ENCODE data around the gene TIMP3. TPM values are rescaled to one million over a fixed set of nuclear protein-coding genes. Genes with fewer than 3 reads are reported as not detected.
A peak's percentile ranks its signal among the peaks of the same experiment; 100 is the strongest.

TIMP3 gene
- total RNA-seq, 1 experiment from 2014 or later, result 0.87 TPM

DNA sequence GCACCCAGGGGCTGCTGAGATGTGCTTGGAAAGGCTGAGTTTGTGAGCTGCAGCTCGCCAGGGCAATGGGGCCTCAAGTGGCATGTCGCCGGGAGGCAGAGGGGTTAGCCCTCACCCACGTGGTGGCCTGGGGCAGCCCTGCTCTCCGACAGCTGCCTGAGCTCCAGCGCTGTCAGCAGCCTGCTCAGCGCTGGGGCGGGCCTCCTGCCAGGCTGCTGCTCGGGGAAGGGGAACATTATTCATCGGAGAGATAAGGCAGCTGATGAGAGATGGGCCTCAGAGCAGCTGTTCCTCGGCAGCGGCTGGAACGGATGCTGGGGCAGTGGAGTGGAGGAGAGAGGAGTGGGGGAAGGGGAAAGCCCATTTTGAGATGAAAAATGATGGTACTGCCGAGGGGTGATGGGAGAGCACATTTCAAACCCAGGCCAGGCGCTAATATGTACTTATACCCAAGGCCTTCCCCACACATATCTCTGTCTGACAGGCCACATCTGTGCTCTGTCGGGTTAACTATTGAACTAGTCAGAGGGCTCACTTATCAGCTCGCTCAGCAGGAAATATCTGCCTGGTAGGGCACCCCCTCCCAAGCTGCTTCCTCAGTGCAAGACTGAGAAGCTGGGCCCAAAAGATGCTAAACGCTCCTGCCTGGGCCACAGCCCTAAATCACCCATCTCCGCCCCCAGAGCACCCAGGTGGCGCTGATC is 79.5 kb downstream of the TIMP3 start:
- Histone ChIP-seq H3K23ac (ENCODE audit: insufficient read length, low read depth, low read length) (no peak overlapping the region), H2AFZ (ENCODE audit: low read length) (no peak overlapping the region), H4K5ac (ENCODE audit: insufficient read length, low read depth, low read length) (no peak overlapping the region), H3K79me1 (ENCODE audit: insufficient read depth, low read depth, low read length, poor library complexity, severe bottlenecking) (no peaks in the 10 kb centered on the region), H3K79me2 (ENCODE audit: insufficient read depth, low read length) (no peaks in the 10 kb centered on the region), H3K56ac (ENCODE audit: insufficient read length, low read depth, low read length) (no peak overlapping the region), H3T11ph (ENCODE audit: low read length) (no peak overlapping the region), H3K4me1 (ENCODE audit: insufficient read depth, low read length) (no peaks in the 10 kb centered on the region), H2BK120ac (ENCODE audit: low read depth, low read length, poor library complexity, severe bottlenecking) (no peak overlapping the region), H3K4ac (ENCODE audit: low read depth, low read length) (no peak overlapping the region), H3K27me3 (ENCODE audit: insufficient read depth, low read length) (no peaks in the 10 kb centered on the region), H4K20me1 (ENCODE audit: control insufficient read depth, insufficient read depth, insufficient read length) (no peaks in the 10 kb centered on the region), H2BK5ac (ENCODE audit: insufficient read length, low read length) (no peak overlapping the region), H4K91ac (ENCODE audit: insufficient read length, low read depth, low read length) (no peak overlapping the region), H3K14ac (ENCODE audit: insufficient read depth, low read length) (no peak overlapping the region), H3K4me2 (ENCODE audit: insufficient read depth, insufficient read length, low read length) (no peak overlapping the region), H3K9me3 (ENCODE audit: control insufficient read depth, low read depth, low read length) (no peaks in the 10 kb centered on the region), H2BK12ac (ENCODE audit: insufficient read length, low read depth, low read length) (no peak overlapping the region), H4K8ac (replicated peaks; ENCODE audit: insufficient read length, low read depth, low read length) (no peak overlapping the region), H2AK5ac (ENCODE audit: insufficient read length, low read length) (no peak overlapping the region), H3K23me2 (ENCODE audit: insufficient read length, low read depth, low read length, poor library complexity, severe bottlenecking) (no peaks in the 10 kb centered on the region), H3K18ac (ENCODE audit: insufficient read length, low read depth, low read length) (no peak overlapping the region), H3K9ac (ENCODE audit: extremely low read depth, insufficient read length, low read length) (no peak overlapping the region), H2BK15ac (ENCODE audit: low read depth, low read length) (no peak overlapping the region), H2BK20ac (ENCODE audit: low read depth, low read length, poor library complexity, severe bottlenecking) (no peak overlapping the region), H3K27ac (ENCODE audit: insufficient read length, low read depth, low read length) (no peak overlapping the region)
- H3K4me3 Mint-ChIP-seq, result no peak overlapping the region; a peak in 1 of 5 replicates
- WGBS (ENCODE audit: extremely low coverage, insufficient read length, low lambda C conversion rate), result no CpG with 5 or more reads among the region's 20 CpGs
- DNase-seq, result no peak
- H3K27me3 Mint-ChIP-seq (ENCODE audit: low read depth), result no peaks in the 10 kb centered on the region
- peak overlapping the region in 2 of 3 experiments; percentile 55 to 83; a peak in 1 of 7 replicates for H3K27ac Mint-ChIP-seq
- H3K9me3 Mint-ChIP-seq, result no peaks in the 10 kb centered on the region
- peaks cover 2 to 11% of the 10 kb centered on the region in 2 experiments; a peak in 3 of 4 replicates for H3K4me1 Mint-ChIP-seq
- TF ChIP-seq, protein P1, sequence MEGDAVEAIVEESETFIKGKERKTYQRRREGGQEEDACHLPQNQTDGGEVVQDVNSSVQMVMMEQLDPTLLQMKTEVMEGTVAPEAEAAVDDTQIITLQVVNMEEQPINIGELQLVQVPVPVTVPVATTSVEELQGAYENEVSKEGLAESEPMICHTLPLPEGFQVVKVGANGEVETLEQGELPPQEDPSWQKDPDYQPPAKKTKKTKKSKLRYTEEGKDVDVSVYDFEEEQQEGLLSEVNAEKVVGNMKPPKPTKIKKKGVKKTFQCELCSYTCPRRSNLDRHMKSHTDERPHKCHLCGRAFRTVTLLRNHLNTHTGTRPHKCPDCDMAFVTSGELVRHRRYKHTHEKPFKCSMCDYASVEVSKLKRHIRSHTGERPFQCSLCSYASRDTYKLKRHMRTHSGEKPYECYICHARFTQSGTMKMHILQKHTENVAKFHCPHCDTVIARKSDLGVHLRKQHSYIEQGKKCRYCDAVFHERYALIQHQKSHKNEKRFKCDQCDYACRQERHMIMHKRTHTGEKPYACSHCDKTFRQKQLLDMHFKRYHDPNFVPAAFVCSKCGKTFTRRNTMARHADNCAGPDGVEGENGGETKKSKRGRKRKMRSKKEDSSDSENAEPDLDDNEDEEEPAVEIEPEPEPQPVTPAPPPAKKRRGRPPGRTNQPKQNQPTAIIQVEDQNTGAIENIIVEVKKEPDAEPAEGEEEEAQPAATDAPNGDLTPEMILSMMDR (conservative IDR thresholded peaks at IDR 0.05), result no peak
- H3K36me3 Mint-ChIP-seq (ENCODE audit: insufficient read depth in 1 of 3, low read depth in 3 of 3), result peaks cover 0 to 6% (median 6%) of the 10 kb centered on the region in 3 experiments; a peak in 4 of 7 replicates
